22Rv1 (cell line): ENCODE data around the gene ARHGEF38.

ENCODE experiments used
- CTCF ChIP-seq: fragments of 450-650 bp; IDR thresholded peaks from 2 replicates; pipeline ENCODE4 v1.5.1; 2017; ENCODE audit warnings: mild to moderate bottlenecking
- ZFX ChIP-seq: fragments of 450-650 bp; IDR thresholded peaks from 2 replicates; pipeline ENCODE4 v1.6.1; 2017; ENCODE audit warnings: antibody characterized with exemption, borderline replicate concordance

GRCh38 chr4:105641845-105642244 is 89.4 kb downstream of the ARHGEF38 start:
- TF ChIP-seq CTCF = no peak
- TF ChIP-seq ZFX = no peak
